Activated CD4-positive, alpha-beta T cell treated with anti-CD3 and anti-CD28 coated beads, Interleukin-2, amount 50 U/mL, for 16 hours (primary cell): Measurements from ENCODE around the gene ZBTB20.

Experiments used
- DNase-seq: peaks from one replicate; pipeline ENCODE4 v3.0.0-alpha.2; 2020

ZBTB20 gene

GRCh38 chr3:114427285-114428043 lies 719.6 kb downstream of the ZBTB20 start:
- DNase-seq: no peak

- DNase-seq: no peak
Observed at GRCh38 chr3:114424337-114424736, 722.8 kb downstream of the ZBTB20 start.

DNA sequence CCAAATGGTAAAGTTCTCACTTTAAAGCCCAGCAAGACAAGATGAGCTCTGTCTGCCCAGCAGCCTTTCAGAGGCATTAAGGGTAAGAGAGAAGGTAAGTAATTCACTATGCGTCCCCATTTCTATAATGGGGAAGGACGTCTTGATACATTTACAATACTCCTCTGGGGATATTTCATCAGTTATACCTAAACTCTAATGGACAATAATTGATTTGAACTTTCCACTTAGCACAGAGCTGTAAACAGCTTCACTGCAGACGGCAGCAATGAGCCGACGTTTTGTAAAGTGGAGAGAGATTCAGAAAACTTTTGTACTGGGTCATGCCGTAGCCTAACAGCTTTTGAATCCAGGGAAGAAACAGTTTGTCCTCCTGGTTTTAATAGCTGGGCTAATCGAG lies 725.9 kb downstream of the ZBTB20 start:
- no peak for DNase-seq

- no peak for DNase-seq
Observed at GRCh38 chr3:114420072-114420471, 727.0 kb downstream of the ZBTB20 start.

DNA sequence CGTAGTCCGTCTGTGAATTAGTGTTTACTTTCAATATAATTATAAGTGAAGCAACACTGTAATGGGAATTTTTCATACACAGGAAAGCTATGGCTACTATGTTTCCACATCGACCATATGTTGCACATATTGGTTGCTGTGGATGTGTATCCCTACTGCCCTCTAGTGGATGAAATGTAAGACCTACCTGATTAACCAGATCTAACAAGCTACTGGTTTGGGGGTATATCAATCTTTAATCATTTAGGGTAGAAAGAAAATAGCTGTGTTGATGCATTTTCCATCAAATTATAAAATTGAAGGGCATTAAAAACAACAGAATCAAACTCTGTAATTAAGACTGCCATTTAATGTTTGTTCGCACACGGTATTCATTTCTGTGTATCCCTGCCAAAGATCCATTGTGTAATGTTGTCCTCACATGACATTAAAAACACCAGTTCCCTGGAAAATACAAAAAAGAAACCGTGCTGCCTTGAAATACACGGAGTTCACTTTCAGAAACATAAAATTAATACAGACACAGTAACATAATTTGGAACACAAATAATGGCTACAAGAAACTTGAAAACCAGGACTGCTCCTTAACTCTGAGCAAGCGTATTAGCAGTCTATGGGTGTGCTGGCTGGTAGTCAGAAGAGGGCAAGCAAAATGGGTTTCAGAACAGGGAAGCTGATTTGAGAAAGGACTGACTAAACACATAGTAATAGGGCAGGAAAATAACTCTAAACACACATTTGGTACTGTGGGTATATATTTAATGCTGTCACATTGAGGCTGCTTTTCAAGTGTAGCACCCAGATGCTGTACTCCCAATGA lies 728.2 kb downstream of the ZBTB20 start:
- DNase-seq: peak; percentile 73

DNA sequence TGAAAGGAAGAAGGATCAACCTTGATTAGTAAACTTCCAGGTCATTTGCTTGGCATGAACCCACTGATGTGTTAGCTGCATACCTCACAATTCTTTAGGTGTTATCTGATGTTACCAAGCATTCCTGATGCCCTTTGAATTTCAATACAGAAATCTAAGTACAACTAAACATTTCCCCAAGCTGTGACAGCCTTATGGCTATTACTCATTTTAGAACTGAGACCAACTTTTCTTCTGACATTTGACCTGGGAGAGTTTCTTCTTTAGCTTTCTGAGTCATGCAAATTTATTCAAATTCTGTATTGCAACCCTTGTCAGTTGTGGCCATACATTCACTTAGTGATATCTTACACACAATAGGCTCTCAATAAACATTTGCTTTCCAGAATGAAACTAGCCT lies 729.0 kb downstream of the ZBTB20 start:
- DNase-seq: peak; percentile 66

GRCh38 chr3:114417675-114418074 lies 729.4 kb downstream of the ZBTB20 start:
- no peak for DNase-seq

- DNase-seq: no peak
Observed at GRCh38 chr3:114417265-114417664, 729.8 kb downstream of the ZBTB20 start.

DNA sequence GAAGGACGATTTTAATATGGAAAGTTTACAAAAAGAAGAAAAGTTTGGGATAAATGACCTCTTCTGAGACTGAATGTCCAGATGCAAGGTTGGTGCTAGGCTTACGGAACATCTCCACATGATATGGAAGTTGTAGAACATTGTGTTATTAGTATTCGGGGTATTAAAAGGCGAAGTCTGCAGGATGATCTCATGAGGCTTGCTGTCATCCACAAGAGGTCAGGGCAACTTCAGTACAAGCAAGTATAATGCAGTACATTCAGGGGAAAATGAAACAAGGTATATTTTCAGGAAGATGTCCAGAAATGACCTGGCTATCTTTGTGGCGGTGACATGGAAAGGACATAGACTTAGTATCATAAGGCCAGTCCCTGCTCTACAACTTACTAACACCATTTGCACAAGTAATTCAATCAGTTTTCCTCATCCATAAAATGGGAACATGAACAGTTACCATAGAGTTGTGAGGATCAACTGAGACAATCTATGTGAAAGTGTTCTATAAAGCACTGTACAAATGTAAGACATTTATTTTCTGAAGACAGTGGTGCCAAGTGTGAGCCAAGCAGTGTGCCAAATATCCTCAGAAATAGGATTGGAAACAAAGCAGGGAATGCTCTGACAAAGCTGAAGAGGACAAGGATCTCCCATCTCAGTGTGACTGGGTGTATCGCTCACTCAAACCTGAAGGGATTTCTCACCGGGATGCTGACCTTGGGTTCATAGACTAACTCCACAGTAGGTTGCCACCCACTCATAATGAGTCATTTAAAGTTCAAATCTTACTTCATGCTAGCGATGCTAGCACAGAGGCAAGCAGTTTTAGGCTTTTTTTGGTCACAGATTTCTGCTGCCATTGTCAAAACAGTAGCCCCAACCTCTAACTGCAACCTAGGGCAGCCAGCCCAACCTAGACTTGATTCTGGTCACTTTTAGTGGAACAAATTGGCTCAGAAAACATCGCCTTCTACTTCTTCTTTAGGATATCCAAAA lies 735.0 kb downstream of the ZBTB20 start:
- peak; percentile 56 for DNase-seq

GRCh38 chr3:114411190-114411668 lies 735.9 kb downstream of the ZBTB20 start:
- no peak for DNase-seq

DNA sequence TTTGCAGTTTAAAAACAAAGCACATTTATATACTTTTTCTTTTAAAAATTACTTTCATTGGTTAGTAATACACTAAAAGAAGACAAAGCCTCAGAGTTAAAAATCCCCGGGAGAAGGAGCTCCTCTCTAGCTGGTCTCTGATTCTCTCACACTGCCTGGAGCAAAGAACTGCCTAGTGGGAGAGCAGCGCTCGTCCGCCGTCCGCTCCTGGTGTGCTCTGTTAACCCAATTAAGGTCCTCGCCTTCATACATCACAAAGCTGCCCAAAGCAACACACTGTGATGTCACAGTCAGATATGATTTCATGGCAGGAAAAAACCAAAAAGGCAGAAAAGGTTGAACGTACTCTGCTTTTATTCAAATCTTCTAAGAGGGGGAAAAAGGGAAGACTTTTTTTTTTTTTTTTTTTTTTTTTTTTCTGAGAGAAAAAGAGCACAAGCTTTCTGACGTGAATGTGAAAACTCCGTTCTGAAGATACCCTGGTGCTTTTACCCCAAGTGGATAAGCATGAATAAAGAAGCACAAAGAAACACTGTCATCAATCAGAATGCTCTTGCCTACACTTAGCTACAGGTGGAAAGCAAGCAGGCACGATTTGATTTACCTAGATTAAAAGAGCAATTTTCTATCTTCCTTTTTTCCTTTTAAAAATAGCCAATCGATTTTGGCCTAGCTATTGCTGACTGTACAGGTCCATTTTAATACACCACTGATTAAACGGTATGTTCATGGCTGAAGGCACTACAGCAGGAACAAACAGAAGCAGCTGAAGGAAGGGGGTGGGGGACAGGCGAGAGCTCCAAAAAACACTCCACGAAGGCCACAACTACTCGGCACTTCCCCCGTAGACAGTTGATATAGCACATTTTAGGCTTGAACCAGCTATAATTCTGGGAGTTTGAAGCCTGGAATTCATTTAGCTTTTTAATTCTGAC lies 738.1 kb downstream of the ZBTB20 start:
- no peak for DNase-seq

GRCh38 chr3:114406922-114407321 lies 740.2 kb downstream of the ZBTB20 start:
- no peak for DNase-seq

DNA sequence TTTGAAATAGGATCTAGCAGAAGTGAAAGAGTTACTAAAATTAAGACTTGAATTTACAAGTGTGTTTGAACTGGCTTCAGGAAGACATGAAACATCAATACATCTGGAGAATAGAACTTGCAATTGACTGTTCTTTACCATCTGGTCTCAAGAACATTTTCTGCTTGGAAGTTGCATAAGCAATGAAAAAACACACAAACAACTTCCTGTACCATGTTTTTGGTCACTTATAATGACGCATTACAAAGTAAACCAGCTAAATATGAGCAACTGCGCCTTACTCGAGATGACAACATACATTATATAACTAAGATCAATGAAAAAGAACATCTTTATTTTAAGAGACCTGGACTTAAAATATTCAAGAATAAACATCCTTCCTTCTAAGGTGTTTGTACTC lies 740.8 kb downstream of the ZBTB20 start:
- no peak for DNase-seq

- DNase-seq: no peak
Observed at GRCh38 chr3:114405202-114405990, 741.7 kb downstream of the ZBTB20 start.

DNA sequence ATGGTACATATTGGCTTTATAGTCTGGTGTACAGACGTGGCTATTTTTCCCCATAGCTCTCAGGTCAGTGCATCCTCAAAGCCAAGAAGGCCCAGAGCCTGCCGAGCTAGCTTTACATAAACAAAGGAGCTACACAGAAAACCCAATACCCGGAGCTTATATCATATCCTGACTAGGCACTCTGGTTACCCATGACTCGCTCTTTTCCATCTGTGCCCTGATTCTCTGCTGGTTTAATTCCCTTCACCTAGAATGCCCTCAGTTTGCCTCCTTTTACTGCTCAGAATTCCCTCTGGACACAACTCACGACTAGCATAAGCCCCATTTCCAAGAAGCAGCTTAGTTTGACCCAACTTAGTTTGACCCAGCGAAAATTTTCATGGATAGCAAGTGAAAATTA lies 742.5 kb downstream of the ZBTB20 start:
- DNase-seq: no peak

DNA sequence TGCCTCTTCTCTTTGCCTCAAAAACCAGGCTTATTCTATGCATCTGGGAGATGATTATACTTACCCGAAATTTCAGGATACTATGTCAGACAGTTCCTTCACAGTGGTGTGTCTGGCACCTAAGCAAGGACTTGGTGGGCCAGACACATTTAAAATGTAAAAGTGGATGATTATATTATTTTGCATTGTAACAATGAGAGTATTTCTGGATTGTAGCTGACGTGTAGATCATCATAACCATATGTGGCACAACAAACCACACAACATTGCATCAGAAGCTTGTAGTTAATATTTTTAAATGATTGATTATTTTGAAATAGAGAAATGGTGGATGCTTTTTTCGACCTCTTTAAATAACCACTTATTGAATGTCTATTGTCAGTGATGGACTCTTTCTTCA lies 744.2 kb downstream of the ZBTB20 start:
- DNase-seq: no peak

DNA sequence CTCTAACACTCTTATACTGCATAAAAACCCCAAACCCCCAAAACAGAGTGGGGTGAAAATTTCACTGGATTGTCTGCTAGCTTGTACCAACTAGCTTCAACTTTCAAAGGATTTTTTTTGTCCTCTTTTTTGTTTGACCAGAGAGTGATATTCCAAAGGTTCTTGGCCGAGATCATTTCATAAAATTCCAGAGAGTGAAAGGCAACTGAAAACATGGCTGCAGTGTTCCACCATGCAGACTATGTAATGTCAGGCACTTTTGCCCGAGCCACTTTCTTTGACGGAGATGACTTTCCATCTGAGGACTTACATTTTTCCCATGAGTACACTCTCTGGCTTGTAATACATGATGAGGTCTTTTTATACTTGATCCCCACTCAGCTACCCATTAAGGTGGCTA lies 745.7 kb downstream of the ZBTB20 start:
- DNase-seq: no peak

DNA sequence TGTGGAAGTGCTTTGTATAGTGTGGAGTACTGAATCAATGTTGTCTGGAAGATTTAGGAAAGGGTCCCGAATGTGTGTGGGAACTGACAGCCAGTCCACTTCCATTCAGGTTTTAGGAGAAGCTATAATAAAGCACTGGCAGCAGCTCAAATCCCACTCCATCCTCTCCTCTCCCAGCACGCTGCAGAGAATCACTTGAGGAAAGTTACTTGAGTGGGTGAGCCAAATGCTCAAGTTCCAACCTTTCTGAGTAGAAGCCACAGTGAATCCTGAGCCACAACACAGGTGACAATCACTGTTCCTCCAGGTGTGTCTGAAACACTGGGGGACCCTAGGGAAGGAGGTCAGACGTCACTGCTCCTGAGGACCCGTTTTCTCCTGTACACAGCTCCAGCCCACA lies 746.7 kb downstream of the ZBTB20 start:
- DNase-seq: no peak

DNA sequence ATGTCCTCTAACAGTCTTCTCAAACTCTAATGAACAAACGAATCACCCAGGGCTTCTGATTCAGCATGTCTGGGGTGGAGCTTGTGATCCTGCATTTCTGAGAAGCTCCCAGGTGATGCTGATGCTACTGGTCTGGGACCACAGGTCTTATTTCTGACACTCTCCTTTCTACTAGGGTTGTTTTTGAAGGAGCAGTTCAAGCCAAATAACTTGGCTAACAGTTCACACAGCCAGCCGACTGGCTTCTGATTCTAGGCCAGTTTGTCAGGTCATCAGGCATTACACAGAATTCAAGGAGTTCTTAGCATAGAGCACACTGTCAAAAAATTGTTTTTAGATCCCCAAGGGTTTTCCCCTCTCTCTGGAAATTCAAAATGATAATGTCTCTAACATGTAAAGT lies 752.5 kb downstream of the ZBTB20 start:
- DNase-seq: no peak

- no peak for DNase-seq
Observed at GRCh38 chr3:114393367-114394072, 753.6 kb downstream of the ZBTB20 start.
